ENCODE measurements around the gene PPP4R2. TPM values are rescaled to one million over a fixed set of nuclear protein-coding genes. Genes with fewer than 3 reads are reported as not detected.
A peak's percentile ranks its signal among the peaks of the same experiment; 100 is the strongest.

The PPP4R2 gene
- total and polyA plus RNA-seq, 2 of the 4 experiments (the other 2 are of a cell fraction): 13.5 to 31.4 TPM

DNA sequence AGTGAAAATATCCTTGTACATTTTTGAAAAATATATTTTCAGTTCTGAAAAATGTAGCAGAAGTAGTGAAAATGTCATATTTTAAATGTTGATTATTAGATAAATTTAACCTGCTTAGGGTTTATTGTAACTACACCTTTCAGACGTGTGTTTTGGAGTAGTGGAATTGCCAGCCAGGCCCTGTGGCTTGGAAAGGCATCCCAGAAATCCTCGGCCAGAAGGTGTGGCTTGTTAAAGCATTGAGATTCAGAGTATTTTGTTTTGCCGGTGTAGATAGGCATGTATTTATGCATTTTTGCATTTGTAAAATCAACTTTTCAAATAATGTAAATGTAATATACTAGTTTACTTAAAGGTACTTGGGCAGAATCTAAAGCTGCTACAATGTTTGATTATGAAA is 71.8 kb downstream of the PPP4R2 start:
- no peak overlapping the region for H3K14ac ChIP-seq (replicated peaks; ENCODE audit: low read depth, low read length)
- no peak overlapping the region for H3K56ac ChIP-seq (ENCODE audit: extremely low read depth, insufficient read depth, low read length)
- ATAC-seq (ENCODE audit: low read depth): no peak
- peaks cover 3 to 16% of the 10 kb centered on the region in 2 experiments; a peak in 2 of 4 replicates for H3K79me1 ChIP-seq (ENCODE audit: low read depth in 1 of 2, low read length in 2 of 2)
- H3K4me1 ChIP-seq (ENCODE audit: control insufficient read depth, insufficient read depth, low read length): peaks cover 26% of the 10 kb centered on the region
- dilution Hi-C loops (cut with HindIII; ENCODE audit: low sequenced_read_pairs, unreplicated experiment): no loop called here
- H3K4ac ChIP-seq (ENCODE audit: low read depth, low read length): no peak overlapping the region
- BruUV-seq (replicated peaks): no TSS peak
- H3K4me3 ChIP-seq (ENCODE audit: insufficient read depth, low read depth, low read length): no peak overlapping the region
- no peak overlapping the region for H3K4me2 ChIP-seq (ENCODE audit: low read depth, low read length)
- H3K23ac ChIP-seq (ENCODE audit: low read depth, low read length): no peak overlapping the region
- DNase-seq: no peak
- POLR2A ChIA-PET (ENCODE audit: unreplicated experiment): no interaction called here
- no peak overlapping the region for H3K27ac ChIP-seq (ENCODE audit: insufficient read depth, low read length)
- no peak overlapping the region for H2AK9ac ChIP-seq (replicated peaks; ENCODE audit: low read depth, low read length, poor library complexity)
- WGBS, 2 experiments (ENCODE audit: extremely low coverage in 2 of 2, insufficient read length in 1 of 2): no CpG with 5 or more reads among the region's 3 CpGs
- H3K36me3 ChIP-seq (ENCODE audit: control insufficient read depth, insufficient read depth, low read length): peaks cover 3% of the 10 kb centered on the region
- H2AK5ac ChIP-seq (ENCODE audit: low read depth, low read length): no peak overlapping the region
- peaks cover 8% of the 10 kb centered on the region for H3K9me1 ChIP-seq (ENCODE audit: insufficient read depth, low read length)
- H2BK15ac ChIP-seq (ENCODE audit: low read depth, low read length): no peak overlapping the region
- intact Hi-C loops (cut with micrococcal nuclease): no loop called here
- H2BK5ac ChIP-seq (ENCODE audit: low read depth, low read length, poor library complexity, severe bottlenecking): no peak overlapping the region
- TF ChIP-seq CEBPB (IDR thresholded peaks at IDR 0.05; ENCODE audit: low read depth, low read length) (no peak), POLR2A (IDR thresholded peaks at IDR 0.05; ENCODE audit: low read depth, low read length) (no peak)
- no peak overlapping the region for H2BK20ac ChIP-seq (ENCODE audit: low read depth, low read length)
- in situ Hi-C loops (cut with MboI; ENCODE audit: low sequenced_read_pairs): no loop called here
- H3K9me3 ChIP-seq (ENCODE audit: control insufficient read depth, insufficient read depth, low read length): no peaks in the 10 kb centered on the region
- no peak overlapping the region for H3K9ac ChIP-seq (ENCODE audit: low read depth, low read length)
- H2AFZ ChIP-seq (replicated peaks; ENCODE audit: low read length, poor library complexity): no peak overlapping the region
- CTCF ChIA-PET: no interaction called here
- H4K91ac ChIP-seq (ENCODE audit: insufficient read depth, low read depth, low read length): no peak overlapping the region
- H2BK120ac ChIP-seq (ENCODE audit: low read depth, low read length): no peak overlapping the region
- H4K5ac ChIP-seq (ENCODE audit: low read depth, low read length): no peak overlapping the region
- 0 out of 4 replicates have a peak overlapping the region, but pooled peaks of 1 of the 2 experiments have one; percentile 19 for H4K8ac ChIP-seq (ENCODE audit: low read depth in 2 of 2, low read length in 2 of 2)
- H3K18ac ChIP-seq (ENCODE audit: low read depth, low read length): no peak overlapping the region
- H4K20me1 ChIP-seq (ENCODE audit: insufficient read depth, low read length): peaks cover 10% of the 10 kb centered on the region
- no peaks in the 10 kb centered on the region for H3K27me3 ChIP-seq (ENCODE audit: control insufficient read depth, insufficient read depth, low read length)
